T-helper 2 cell (primary cell): ENCODE results near the gene DCC.

ENCODE experiments used
- DNase-seq, 5 experiments: peaks; one replicate each; pipeline versions ENCODE4 v3.0.0 to v3.0.0-alpha.2; 2012 to 2022

DCC gene

DNA sequence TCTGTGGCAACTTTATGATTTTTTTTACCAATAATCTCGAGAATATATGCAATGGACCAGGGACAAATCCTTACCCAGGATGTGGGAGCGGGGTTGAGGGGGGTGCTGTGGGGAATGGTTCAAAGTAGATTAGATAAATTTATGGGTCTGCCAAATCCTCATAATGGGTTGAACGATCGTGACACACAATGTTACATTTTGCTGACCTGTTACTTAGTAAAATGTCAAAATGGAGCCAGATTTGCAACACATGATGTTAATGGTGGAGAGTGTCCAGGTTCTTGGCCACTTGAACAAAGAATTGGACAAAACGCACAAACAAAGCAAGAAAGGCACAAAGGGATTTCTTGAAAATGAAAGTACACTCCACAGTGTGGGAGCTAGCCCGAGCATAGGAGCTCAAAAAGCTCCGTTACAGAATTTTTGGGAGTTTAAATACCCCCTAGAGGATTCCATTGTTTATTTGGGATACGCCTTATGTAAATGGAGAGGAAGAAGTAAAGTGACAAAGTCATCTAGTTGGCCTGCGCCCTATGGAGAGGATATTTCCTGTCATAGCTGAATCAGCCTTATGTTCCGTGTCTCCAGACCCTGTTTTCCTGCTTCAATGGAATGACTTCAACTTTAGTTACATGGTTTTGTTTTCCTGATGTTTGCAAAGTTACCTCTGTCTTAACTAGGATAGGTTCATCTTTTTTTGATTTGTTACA lies 776.0 kb downstream of the DCC start:
- DNase-seq: no peak

GRCh38 chr18:53117851-53118250 lies 777.9 kb downstream of the DCC start:
- no peak for DNase-seq

DNA sequence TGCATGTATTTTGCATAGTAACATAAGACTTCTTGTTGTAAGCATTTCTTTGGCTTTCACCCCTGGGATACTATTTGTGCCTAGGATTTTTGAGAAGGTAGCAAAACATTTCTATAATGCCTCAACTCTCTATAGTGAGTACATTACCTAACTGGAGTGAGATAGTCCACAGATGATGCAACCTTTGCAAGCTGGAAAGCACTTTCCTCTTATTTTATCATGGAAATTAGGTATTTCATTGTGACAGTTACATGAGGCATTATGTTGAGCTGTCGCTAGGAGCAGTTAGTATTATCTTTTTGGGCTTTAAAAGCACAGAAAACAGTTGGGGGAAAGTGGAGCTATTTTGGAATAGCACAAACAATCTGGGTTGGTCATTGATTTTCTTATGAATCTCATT lies 786.2 kb downstream of the DCC start:
- DNase-seq: no peak

- no peak for DNase-seq
These were observed 791.0 kb downstream of the DCC start for GRCh38 chr18:53131001-53131400.

- no peak for DNase-seq
These were observed 794.7 kb downstream of the DCC start for GRCh38 chr18:53134711-53135110.

DNA sequence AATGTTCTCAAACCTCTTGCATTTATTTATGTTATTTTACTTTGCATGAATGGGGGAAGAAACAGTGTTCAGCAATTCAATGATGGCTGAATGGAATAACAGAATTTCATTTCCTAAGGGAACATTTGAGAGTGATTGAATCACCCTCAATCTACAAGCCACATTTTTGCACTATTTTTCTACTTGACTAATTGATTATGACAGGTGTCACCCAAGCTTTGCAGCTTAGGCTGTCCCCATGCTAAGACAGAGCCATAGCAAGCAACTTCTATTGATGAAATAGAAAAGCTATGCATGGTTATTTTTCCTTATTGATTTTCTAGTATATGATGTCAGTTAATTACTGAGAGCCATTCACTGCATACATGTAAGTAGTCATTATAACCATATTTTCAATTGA lies 795.7 kb downstream of the DCC start:
- no peak for DNase-seq

GRCh38 chr18:53139746-53140500 lies 799.9 kb downstream of the DCC start:
- DNase-seq: no peak

DNA sequence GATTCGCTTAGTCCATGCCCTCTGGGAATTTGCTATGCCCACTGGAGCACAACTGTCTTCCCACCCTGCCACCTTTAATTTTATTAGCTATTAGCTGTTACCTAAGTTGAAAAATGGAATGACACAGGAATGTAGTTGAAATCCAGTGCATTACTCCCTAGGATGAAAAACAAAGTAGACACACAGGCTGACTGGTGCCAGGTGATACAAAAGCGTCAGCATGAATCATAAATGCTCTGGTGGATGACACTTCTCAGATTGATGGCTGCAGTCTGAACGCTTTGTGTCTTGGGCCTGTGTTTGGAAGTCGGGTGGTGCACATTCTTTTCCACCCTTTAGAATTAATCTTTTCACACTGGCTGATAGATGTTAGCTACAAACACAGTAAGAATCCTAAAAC lies 802.0 kb downstream of the DCC start:
- DNase-seq: no peak

- no peak for DNase-seq
These were observed 807.5 kb downstream of the DCC start for GRCh38 chr18:53147472-53147871.

DNA sequence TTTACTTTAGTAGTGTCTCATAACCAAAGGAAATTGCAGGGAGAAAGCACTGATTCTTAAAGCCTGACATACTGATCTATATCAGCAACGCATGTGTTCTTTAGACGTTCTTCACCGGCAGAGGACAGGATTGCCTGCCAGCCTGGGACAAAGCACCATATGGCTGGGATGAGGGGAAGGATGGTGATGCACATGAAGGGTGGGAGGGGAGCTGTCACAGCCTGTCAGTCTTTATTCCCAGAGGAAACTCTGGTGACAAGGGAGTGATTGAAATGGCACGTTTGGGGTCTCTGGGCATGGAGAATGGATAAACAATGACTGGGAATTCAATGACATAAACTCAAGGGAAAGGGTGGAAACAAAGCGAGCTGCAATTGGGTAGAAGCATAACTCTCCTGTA lies 808.1 kb downstream of the DCC start:
- no peak for DNase-seq

DNA sequence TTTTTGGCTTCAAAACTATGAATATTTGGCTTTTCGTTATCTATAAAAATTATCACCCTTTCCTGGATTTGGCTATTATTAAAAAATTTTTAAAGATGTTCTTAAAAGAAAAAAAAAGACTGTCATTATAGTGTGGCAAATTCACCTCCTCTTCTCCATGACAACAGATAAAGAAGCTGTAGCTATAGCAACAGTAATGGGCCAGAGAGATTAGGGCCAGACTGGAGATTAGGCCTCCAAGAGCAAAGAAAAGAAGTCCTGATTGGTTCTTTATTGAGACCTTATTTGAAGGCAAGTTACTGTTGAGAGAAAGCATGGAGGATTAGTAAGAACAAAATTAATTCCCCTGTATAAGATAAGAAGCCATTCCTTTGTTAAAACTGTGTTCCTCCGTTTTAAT lies 812.5 kb downstream of the DCC start:
- DNase-seq: no peak

DNA sequence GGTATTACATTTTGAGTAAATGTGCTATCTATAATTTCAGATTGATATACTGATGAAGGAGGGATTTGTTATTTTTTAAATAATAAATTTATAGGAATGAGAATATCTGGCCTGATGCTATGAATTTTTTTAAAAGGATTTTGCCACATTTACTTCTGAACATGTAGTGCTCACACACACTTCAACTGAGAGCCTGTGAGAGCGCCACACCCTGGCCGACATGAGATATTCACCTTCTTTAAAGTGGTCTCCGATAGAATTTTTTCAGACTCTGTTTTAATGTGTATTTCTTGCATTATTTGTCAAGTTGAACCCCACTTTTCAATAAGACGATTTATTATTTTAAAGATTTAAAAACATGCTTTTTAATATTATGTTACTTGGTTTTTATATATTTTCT lies 813.3 kb downstream of the DCC start:
- no peak for DNase-seq

GRCh38 chr18:53153800-53154199 lies 813.8 kb downstream of the DCC start:
- DNase-seq: no peak

GRCh38 chr18:53165770-53166169 lies 825.8 kb downstream of the DCC start:
- DNase-seq: no peak

DNA sequence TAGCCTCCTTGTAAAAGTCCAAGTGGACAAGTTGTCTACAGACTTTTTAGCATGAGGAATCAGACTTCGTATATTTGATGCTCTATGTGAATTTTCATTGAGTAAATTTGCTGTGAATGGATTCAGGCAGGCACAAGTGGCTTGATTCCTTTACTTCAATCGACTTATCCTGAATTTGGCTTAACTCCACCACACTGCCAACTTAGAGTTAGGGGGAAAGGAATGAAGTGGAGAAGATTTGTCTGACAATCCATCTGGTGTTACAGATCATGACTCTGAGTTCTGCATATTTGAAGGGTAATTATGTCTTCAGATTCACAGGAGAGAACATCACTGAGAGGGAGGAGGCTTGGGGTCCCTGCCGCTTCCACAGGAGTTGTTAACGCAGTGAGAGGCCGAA lies 829.3 kb downstream of the DCC start:
- no peak for DNase-seq

DNA sequence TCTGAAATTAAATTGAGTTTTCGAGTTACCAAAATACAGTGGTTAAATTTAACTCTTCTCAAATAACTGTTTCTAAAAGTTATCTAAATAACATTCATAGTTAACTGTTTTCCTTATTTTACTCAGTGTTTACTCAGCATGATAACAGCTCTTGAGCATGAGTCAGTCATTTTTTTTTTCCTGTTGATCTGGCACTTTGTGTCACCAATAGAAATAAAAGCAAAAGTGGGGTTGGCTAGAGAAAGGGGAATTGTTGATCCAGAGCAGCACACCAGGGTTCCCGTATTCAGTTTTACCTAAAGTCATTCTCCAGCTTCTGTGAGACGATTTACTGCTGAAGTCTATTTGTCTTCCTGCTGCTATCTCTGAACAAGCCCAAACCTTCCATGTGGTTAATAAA lies 851.6 kb downstream of the DCC start:
- DNase-seq: no peak

GRCh38 chr18:53193870-53194269 lies 853.9 kb downstream of the DCC start:
- no peak for DNase-seq

DNA sequence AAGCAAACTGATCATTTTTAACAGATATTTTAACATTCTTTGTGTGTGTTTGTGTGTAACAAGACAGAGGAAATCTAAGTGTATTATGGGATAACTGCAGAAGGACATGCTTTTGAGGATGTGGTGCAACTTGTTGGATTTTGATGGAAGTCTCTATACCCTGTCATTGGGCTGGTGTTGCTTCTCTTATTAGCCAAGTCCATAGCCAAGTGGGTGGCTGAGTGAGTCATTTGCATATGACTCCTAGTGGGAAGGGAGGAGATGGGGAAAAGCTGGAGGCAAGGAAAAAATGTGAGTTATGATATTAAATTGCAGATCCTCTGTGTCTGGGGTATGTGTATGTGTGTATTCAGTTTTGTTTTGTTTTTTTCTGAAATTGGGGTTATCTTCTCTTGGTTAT lies 879.9 kb downstream of the DCC start:
- no peak for DNase-seq

- no peak for DNase-seq
These were observed 884.3 kb downstream of the DCC start for GRCh38 chr18:53224128-53224778.

DNA sequence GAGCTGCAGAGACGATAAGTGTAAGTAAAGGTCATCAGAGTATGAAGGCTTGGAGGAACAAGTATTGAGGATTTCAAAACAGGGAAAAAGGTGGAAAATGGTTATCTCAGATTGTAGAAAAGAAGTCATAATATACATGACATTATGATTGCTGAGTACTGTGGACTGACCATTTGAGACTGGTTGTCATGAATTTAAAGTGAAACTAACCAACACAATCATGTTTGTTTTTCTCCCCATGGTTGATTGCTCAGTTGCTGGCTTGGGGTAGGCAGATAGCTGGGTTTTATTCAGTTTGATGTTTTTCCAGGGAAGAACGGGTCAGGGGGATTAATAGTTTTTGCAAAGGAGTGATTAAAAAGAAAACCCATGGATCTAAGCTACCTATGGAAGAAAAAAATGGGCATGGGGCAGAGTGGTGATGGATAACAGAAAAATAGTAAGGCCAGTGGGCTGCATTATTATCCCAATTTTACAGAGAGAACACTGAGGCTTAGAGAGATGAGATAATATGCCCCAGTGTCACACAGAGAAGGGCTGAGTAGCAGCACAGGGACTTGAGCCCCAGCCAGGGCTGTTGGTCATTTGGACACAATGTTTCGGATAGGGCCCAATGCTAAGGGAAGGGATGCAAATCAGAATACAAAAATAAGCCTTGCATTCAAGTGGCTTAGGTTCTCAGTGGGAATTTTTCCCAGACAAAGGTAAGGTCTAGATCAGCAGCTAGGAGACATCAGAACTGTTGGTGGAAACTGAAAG lies 885.7 kb downstream of the DCC start:
- no peak for DNase-seq

GRCh38 chr18:53234610-53235009 lies 894.6 kb downstream of the DCC start:
- DNase-seq: no peak

- no peak for DNase-seq
These were observed 901.2 kb downstream of the DCC start for GRCh38 chr18:53241161-53241560.

DNA sequence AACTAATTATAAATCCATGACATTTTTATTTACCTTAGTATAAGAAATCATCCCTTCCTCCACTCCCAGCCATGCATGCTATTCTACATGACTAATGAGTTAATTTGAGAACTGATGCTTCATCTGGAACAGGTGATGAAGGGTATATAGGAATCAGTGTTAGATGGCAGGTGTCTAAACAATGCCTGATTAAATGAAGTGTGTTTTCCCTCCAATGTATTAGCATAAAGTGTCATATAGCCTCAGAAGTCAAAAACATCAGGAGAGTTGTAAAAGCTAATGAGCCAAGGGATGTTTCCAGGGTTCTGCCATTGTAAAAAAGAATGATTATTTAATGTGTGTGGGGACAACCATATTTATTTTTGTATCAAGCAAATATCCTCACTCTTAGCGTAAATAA lies 913.8 kb downstream of the DCC start:
- DNase-seq: no peak
